HG03108 (cell line): Measurements from ENCODE around the gene PFKFB3.
"Not testable (repeated sequence)": the region's sequence is repeated elsewhere in the genome, so short reads cannot be mapped to it uniquely, and the experiment has no call there.

ENCODE experiments used
- ATAC-seq: cut with Tn5 transposase; IDR thresholded peaks from one replicate; pipeline ENCODE4 v1.9.1; 2021; ENCODE audit warnings: moderate library complexity; ENCODE audit not compliant: unreplicated experiment

The PFKFB3 gene

DNA sequence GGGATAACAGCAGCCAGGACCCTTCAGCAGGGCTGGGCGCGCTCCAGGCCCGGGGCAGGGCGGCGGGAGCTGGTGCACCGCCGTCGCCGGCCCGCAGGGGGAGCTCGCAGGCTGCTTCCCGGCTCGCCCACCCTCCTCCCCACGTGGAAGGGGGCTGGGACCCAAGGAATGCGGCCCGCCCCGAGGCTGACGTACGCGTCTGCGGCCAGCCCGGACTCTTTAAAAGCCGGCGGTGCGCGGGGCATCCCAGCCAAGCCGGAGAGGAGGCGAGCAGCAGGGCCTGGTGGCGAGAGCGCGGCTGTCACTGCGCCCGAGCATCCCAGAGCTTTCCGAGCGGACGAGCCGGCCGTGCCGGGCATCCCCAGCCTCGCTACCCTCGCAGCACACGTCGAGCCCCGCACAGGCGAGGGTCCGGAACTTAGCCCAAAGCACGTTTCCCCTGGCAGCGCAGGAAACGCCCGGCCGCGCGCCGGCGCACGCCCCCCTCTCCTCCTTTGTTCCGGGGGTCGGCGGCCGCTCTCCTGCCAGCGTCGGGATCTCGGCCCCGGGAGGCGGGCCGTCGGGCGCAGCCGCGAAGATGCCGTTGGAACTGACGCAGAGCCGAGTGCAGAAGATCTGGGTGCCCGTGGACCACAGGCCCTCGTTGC is at the start of gene PFKFB3:
TSS of gene PFKFB3 (plus strand) at position 249 of the 647 bp plus-strand sequence. CDS start at position 578, 329 bp downstream.
- peak; percentile 70 for ATAC-seq

DNA sequence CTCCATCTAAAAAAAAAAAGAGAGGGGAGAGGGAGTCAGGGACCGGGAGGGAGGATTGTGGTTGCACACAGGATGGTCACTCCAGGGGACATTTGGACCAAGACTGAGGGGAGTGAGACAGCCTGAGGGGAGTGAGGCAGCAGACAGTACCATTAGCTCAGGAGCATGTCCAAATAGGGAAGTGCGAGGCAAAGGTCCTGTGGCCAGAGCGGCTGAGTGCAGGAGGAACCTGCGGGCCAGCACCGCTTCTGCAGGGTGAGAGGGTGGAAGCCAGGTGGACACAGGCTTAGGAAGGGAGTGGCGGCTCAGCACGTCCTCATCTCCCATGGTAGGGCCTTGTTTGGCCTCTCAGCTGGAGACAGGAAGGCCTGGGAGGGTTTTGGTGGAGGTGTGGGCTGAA is 48.9 kb upstream of the PFKFB3 start:
- ATAC-seq, result no peak

DNA sequence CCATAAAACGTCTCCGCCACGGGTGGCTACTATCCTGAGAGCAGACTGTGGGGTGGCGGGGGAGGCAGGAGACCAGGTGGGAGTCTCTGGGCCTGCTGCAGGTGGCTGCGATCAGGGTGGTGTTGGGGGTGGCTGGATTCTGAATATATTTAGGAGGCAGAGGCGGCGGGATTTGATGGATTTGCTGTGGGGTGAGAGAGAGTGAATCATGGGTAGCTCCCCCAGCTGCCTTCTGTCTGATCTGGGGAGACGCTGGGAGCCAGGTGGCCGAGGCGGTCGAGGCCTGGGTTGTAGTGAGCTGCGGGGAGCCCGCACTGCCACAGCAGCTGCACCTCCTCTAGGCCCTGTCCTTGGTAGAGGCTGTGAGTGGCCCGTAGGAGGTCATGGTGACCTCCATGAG is 48.2 kb upstream of the PFKFB3 start:
- no peak for ATAC-seq

DNA sequence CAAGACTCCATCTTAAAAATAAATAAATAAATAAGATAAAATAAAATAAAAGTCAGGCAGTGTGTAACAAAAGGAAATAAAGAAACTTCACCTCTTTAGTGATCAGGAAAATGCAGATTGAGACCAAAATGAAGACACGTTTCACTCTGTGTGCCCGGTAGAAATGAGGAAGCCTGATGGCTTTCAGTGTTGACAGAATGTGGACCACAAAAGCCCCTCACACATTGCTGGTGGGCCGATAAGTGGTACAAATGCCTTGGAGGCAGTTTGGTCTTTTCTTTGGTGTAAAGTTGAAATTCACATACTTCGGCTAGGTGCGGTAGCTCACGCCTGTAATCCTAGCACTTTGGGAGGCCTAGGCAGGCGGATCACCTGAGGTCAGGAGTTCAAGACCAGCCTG is 44.5 kb upstream of the PFKFB3 start:
- no peak for ATAC-seq

DNA sequence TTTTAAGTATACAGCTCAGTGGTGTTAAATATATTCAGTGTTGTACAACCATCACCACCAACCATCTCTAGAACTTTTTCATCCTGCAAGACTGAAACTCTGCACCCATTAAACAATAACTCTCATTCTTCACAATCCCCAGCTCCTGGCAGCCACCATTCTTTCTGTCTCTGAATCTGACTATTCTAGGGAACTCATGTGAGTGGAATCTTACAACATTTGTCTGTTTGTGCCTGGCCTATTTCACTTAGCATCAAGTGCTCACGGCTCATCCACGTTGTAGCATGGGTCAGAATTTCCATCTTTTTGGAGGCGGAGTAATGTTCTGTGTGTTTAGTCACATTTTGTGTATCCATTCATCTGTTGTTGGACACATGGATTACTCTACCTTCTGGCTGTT is 40.8 kb upstream of the PFKFB3 start:
- ATAC-seq, result no peak

DNA sequence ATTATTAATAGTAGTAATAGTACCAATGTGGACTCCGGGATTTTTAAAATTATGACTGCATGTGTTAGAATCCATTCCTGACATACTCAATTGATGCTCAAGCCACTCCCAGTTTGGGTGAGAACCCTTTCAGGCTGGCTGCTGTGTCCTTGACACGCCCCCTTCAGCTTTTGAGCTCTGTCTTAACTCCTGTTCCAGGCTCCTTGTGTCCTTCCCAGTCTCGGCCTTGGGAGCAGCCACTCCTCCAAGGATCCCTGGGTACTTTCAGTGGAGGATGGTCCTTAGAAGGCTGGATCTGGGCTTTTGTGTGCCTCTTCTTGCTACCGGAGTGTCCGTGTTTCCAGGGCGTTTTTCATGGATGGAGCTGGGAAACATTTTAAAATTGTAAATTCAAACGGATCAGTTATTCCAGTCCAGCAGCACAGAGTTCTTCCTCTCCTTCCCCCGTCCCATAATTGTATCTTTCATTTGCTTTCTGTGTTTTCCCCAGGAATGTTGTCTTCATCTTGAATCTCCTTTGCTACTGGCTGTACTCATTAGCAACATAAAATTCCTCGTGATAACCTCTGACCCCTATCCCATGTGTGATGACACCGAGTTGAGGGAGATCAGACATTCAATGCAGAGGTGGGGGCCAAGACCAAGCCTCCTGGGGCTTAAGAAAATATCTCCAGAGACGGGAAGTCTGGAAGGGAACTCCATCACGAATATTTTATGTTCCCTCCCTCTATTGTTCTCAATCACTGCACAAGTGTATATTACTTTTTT is 40.0 kb upstream of the PFKFB3 start:
- no peak for ATAC-seq

DNA sequence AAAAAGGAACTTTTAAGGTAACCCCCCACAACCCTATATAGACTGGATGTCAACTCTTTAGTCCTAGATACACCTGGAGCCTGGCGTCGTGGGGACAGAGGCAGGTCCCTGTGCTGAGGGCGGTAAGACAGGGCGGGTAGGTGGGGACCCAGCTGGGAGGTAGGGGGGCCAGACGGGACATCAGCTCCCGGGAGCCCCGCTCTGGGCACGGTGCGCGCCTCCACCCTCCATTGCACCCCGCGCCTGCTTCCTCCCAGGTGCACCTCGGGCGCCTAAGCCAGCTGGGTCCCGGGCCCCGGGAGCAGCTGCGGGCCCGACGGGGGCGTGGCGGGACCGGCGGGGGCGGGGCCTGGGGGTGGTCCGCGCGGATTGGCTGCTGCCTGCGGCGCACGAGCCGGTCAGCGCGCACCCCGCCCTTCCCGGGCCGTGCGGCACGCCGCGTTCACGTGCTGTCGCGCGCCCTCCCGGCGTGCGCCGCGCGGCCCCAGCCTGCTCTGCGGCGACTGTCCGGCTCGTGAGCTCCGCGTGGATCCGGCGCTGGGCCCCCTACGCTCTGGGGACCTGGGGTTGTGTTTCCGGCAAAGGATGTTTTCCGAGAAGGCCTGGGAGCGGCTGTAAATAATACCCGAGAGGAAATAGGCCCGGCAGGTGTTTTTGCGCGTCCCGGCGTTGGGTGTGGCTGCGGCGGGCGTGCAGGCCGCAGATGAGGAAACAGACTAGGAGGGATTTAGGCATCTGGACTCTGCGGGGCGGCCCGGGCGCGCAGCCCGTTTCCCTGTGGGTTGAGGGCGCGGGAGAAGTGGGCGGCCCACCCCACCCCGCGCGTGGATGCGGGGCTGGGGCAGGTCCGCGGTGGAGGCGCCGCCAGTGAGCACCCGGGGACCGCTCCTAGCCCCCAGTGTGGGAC is 39.1 kb upstream of the PFKFB3 start:
- ATAC-seq, result peak; percentile 89

DNA sequence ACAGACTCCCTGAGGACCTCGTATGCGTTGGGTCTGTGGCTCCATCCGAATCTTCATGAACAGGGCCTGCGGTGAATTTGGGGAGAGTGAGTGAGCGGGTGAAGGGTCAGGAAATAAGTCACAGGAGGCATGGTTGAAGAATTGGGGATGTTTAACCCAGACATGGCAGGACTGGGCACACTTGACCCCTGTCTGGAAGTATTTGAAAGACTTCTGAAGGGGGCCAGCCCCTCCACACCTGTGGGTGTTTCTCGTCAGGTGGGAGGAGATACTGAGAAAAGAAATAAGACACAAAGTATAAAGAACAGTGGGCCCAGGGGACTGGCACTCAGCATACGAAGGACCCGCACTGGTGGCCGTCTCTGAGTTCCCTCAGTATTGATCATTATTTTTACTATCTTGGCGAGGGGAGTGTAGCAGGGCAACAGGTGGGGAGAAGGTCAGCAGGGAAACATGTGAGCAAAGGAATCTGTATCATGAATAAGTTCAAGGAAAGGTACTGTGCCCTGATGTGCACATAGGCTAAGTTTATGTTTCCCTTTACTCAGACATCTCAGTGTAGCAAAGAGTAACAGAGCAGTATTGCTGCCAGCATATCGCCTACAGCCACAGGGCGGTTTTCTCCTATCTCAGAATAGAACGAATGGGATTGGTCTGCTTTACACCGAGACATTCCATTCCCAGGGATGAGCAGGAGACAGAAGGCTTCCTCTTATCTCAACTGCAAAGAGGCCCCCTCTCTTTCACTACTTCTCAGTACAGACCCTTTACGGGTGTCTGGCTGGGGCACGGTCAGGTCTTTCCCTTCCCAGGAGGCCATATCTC is 38.2 kb upstream of the PFKFB3 start:
- ATAC-seq, result no peak

DNA sequence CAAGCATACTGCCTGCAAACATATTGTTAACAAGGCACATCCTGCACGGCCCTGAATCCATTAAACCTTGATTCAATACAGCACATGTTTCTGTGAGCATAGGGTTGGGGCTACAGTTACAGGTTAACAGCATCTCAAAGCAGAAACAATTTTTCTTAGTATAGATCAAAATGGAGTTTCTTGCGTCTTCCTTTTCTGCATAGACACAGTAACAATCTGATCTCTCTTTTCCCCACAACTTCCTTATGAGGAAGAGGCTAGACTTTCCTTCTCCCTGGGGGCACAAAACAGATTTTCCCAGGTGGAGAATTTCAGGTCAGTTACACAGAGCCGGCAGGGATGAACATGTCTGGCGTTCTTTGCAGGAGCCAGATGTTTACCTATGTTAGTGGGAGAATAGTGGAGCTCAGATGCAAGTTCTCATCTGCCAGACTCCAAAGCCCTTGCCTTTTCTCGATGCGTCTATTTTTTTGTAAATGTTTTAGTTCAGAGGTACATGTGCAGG is 37.5 kb upstream of the PFKFB3 start:
- ATAC-seq, result no peak

DNA sequence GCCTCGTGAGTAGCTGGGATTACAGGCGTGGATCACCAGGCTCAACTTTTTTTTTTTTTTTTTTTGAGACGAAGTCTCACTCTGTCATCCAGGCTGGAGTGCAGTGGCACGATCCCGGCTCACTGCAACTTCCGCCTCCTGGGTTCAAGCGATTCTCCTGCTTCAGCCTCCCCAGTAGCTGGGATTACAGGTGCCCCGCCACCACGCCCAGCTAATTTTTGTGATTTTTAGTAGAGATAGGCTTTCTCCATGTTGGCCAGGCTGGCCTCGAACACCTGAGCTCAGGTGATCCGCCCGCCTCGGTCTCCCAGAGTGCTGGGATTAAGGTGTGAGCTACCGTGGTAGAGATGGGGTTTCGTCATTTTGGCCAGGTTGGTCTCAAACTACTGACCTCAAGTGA is 36.8 kb upstream of the PFKFB3 start:
- not testable (repeated sequence) for ATAC-seq

DNA sequence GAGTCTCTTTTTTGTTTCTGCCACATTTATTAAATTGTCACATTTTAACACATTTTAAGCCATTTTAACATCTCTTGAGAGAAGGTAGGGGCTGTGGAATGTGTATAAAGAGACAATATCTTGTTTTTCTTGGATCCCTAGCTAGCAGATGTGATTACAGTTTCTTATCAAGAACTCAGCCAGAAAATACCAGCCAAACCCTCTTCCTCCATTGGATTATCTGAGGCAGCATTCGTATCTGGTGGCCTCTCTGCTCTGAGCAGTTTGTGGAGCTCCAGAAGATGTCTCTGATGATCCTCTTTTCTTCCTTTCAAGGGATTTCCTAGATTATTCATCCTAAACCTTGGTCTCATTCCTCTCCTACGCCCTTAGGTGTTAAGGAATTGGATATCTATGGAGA is 35.3 kb upstream of the PFKFB3 start:
- no peak for ATAC-seq

DNA sequence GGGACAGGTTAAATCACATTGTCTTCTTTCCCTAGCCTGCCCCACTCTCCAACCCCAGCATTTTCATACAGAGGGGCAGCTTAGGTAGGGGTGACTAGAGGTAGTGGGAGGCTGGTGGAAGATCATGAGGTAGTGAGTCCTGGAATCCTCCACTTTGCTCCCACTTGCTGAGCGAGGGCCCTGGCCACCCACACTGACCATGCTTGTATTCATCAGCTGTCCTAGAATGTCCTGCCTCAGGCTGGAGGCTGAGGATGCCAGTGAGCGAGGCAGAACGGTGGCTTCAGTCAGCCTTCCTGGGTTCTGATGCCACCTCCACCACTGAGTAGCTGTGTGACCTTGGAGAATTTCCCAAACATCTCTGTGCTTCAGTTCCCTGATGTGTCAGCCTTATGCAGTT is 34.6 kb upstream of the PFKFB3 start:
- no peak for ATAC-seq

DNA sequence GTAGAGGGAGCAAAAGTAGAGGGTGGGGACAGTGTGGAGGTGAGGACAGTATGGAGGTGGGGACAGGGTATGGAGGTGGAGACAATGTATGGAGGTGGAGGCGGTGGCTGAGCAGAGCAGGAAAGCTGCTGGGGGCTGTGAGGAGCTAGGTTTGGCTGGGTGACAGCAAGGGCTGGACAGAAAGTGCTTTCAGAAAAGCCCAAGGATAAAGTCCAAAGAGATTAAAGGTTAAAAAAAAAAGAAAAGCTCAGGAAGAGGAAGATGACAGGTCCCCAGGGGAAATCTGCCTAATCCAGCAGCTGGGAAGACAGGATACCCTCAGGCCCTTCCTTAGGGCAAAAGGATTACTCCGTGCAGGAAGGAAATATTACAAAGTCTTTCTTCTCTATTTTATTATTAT is 32.1 kb upstream of the PFKFB3 start:
- ATAC-seq, result no peak

DNA sequence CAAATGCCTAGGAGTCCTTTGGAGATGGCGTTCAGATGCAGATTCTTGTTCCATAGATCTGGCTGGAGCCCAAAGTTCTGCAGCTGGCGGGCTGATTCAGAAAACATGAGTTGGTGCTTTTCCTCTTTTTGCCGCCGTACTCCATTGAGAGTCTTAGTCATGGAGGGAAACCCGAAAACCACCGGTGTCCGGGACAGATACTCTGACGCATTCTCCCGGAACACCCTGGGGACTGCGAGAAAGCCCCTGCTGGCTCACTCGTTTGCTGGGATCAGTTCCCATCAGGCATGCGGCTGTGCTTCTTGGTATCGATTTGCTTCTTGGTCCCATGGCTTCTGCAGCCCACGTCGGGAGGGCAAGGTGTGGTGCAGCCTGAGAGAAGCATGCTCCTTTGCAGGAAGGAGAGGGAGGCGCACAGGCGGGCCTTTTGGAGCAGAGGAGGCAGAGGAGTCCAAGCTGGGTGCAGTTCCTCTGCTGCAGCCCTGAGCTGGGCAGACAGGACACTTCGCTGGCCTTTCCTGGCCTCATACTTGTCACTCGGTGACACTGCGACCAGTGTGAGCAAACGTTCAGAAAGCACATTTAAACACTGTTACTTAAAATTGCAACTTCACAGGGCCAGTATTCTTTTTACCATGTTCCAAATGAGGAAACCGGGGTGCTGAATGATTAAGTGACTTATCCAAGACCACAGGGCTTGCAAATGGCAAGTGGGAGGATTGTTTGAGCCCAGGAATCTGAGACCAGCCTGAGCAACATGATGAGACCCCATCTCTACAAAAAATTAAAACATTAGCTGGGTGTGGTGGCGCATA is 30.6 kb upstream of the PFKFB3 start:
- peak; percentile 44 for ATAC-seq

DNA sequence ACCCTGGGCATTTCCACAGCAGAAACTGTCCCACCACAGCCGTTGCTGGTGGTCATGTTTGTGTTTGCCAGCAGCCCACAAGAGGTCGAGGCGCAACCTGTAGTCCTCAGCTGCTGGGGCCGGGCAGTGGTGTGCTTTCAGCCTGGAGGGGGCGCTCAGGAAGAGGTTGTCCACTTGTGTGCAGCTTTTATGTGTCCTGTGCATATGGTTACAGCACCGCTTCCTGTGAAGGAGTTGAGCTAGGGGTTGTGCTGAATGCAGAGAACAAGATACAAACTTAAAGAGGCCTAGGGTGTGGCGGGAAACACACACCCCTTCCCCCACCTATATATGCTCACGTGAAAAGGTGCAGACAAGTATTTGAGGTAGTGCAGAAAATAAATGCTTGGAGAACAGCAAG is 29.5 kb upstream of the PFKFB3 start:
- no peak for ATAC-seq

DNA sequence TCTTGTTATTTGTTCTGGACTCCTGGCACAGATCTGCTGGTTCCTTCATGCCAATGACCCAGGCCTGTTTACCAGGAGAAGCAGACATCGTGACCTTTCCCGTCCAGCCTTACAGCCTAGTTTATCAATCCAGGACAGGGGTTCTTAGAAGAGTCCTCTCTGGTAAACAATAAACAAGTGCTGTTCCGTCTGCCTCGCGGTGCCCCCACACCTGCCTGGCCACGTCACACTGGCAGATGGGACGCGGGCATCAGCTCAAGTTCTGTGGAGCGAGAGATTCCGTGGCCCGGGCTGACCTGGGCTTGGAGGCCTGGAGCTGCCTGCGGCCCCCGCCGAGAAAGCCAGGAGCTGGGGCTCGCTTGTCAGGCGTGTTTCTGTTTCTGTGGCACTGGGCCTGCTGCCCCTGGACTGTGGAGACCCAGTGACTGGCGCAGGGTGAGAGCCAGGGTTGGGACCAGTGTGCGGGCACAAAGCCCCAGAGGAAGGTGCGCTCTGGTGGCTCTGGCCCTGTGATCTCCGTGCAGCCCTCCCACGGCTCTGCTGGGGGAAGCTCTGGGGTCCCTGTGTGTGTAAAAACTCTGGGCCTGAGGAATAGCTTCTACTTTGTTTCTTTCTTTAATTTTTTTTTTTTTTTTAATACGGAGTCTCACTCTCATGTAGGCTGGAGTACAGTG is 28.4 kb upstream of the PFKFB3 start:
- ATAC-seq, result no peak

DNA sequence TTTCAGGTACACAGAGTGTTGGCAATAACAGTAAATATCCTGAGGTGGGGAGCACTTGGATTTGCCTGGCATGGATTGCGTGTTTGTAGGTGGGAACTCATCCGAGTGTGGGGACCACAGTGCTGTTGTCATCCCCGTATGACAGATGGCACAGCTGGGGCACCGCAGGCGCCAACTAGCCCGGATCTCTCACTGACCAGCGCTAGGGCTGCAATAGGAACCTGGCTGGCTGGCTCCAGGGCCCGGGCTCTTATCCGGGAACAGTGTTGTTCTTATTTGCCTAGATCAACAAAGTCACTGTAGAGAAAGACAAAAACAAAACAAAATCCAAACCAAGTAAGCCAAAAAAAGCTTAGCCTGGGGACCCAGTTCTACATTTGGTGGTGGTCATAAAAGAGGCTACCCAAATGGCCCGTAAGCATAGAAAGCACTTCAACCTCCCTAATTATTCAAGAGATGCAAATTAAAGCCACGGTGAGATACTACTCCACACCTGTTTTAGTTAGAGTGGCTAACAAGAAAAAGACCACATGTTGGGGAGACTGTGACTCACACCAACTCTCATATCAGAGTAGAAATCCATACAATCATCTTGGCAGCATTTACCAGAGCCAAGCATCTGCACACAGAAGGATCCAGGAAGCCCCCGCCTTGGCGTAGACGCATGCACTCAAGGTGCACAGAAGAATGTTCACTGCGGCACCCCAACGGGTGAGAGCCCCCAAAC is 27.2 kb upstream of the PFKFB3 start:
- no peak for ATAC-seq

DNA sequence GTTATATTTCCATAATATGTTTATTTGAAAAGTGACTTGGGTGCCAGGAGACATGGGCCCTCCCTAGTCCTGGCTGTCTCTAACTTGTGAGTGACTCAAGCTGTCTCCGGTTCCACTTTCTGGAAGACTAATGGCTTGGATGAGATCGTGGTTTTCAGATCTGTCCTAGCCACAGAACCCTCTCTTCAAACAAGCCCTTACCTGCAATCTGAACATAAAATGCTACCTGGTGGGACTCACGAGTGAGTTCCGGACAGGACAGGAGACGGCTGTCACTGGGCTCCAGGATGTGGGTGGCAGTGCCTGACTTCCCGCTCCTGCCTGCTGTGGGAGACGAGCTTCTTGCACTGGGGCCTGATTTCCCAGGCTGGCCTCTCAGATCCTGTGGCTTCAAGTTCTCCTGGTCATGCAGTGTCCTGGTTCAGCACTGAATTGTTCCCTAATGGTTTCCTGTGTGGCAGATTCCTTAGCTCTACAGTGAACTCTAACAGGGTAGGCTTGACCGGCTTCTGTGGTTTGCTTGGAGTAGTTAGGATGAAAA is 26.0 kb upstream of the PFKFB3 start:
- no peak for ATAC-seq
